Stimulated activated CD8-positive, alpha-beta memory T cell treated with anti-CD3 and anti-CD28 coated beads, Interleukin-12 subunit alpha, Interleukin-12 subunit beta, amount 100 ng/mL, for 4 hours (primary cell): Measurements from ENCODE around the gene ZP2.
"Not testable (repeated sequence)": the region's sequence is repeated elsewhere in the genome, so short reads cannot be mapped to it uniquely, and the experiment has no call there.

Experiments used
- DNase-seq: peaks from one replicate; pipeline ENCODE4 v3.0.0-alpha.2; 2020; ENCODE audit warnings: low read depth

ZP2 gene

DNA sequence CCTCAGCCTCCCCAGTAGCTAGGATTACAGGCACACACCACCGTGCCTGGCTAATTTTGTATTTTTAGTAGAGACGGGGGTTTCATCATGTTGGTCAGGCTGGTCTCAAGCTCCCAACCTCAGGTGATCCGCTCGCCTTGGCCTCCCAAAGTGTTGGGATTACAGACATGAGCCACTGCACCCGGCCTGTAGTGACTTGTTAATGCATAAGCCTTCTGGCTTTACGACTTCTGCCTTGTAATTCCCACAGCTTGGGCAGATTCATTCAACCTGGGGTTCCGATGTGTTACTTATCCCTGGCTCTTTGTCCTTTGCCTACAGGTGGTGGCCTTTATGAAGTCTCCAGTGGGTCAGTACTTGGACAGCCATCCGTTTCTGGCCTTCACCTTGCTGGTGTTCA is 41.3 kb downstream of the ZP2 start:
- not testable (repeated sequence) for DNase-seq

- no peak for DNase-seq
Measured at GRCh38 chr16:21169249-21169981, 42.0 kb downstream of the ZP2 start.

- DNase-seq = no peak
Measured at GRCh38 chr16:21167929-21168602, 43.3 kb downstream of the ZP2 start.

GRCh38 chr16:21167360-21167759 is 44.0 kb downstream of the ZP2 start:
- DNase-seq = no peak

DNA sequence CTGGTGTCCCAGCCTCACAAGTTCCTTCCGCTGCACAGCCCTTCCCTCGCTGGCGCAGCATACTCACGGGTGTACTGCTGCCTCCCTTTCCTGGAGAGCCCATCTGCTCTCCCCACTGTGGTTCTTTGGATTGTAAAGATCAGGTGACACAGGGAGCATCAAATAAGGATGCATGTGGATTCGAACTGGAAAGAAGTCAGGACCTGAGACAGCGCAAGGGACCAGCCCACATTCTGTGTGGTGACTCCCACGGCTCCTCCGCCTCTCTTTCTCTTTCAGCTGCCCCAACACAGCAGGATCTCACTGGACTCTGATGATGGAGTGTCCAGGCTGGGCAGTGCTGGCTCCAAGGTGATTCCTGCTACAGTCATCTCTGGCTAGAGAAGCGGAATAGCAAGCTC is 44.8 kb downstream of the ZP2 start:
- DNase-seq = no peak

GRCh38 chr16:21164521-21165168 is 46.7 kb downstream of the ZP2 start:
- DNase-seq = no peak

DNA sequence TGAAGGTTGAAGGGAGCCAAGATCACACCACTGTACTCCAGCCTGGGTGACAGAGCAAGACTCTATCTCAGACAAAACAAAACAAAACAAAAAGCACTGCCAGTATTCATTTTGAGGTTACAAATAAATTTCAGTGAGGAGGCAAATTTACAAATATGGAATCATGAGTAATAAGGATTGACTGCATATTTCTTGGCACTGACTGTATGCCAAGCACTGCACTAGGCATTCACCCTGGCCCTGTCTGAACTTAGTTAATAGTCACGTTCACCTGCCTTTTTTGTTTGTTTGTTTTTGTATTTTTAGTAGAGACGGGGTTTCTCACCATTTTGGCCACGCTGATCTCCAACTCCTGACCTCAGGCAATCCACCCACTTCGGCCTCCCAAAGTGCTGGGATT is 47.8 kb downstream of the ZP2 start:
- no peak for DNase-seq

- no peak for DNase-seq
Measured at GRCh38 chr16:21162661-21163151, 48.7 kb downstream of the ZP2 start.

DNA sequence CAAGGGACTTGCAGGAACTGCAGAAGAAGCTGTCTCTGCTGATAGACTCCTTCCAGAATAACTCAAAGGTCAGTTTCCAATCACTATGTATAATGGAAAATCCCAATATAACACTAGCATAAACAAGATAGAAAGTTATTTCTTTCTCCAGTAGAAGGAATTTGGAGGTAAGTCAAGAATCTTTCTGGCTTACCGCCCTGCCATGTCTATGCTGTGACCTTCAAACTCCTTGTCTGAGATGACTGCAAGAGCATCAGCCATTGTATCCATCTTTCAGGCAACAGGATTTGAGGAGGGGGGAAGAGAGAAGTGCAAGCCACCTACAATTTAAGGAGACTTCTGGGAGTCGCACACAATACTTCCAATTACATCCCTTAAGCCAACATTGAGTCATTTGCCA is 50.2 kb downstream of the ZP2 start:
- no peak for DNase-seq

- DNase-seq = no peak
Measured at GRCh38 chr16:21160276-21160675, 51.1 kb downstream of the ZP2 start.

- no peak for DNase-seq
Measured at GRCh38 chr16:21159281-21159951, 52.0 kb downstream of the ZP2 start.

DNA sequence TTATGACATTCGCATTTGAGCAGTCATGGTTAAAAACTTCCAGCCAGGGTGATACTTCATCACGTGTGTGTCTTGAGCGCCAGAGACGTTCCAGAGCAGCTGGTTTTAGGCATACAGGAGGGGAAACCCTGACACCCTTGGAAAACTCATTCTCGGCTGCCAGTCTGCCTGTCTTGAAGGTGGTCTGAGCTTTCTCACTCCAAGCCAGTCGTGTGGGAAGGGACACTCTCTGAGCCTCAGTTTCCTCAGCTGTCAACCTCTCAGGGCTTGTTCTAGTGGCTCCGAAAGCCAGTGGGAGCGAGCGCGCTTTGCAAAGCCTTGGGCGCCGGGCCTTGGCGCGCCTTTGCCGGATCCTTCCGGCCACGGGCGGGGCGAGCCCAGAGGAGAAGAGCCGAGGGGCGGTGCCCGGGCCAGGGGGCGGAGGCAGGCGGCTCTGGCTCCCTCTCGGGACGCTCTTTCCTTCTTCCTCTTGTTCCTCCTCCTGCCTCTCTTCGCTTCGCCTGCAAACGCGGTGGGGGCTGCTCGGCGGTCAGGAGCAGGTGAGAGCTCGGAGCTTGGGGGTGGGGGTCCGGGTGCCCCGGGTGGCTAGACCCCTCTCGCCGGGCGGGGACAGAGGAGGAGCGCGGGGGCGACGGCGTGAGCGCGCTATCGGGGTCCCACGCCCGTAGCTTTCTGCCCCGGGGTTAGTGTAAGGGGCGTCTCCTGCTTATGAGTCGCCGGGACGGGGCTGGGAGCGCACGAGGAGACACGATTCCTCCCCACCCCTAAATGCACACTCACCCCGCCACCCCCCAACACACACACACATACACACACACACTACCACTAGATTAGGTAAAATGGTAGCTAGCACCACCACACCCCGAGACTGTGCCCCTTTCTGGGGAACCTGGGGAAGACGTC is 52.9 kb downstream of the ZP2 start, which contains the start of gene LDAF1:
Gene LDAF1, plus strand, starts transcription at position 467 of the 903 bp plus-strand sequence. CDS start 2,509 bp downstream, outside the sequence.
- DNase-seq = peak; percentile 61

GRCh38 chr16:21157632-21158031 is 53.7 kb downstream of the ZP2 start:
- no peak for DNase-seq

DNA sequence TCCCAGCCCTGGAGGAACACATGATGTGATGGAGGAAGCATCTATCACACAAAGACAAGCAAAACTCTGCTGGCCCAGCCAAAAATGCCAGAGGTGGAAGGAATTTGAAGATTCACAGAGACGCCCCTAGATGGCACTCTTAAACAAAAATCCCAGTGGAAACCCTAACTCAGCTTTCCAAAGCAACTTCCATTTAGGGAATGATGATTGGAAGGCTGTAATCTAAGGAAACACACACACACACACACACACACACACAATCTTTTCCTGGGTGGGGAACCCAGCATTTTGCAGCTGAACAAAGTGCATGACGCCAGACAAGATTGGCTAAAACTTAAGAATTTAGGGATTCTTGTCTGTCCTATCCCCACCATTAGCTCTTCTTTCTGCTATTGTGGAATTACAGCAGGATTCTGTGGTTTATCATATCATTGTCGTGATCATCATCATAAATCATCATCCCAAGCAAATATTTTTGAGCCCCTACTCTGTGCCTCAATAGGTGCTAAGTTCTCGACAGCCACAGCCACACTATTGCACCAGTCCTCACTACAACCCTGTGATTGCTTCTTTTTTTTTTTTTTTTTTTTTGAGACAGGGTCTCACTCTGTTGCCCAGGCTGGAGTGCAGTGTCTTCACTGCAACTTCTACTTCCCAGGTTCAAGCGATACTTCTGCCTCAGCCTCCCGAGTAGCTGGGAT is 54.5 kb downstream of the ZP2 start:
- DNase-seq = no peak

GRCh38 chr16:21156011-21156410 is 55.4 kb downstream of the ZP2 start:
- not testable (repeated sequence) for DNase-seq

DNA sequence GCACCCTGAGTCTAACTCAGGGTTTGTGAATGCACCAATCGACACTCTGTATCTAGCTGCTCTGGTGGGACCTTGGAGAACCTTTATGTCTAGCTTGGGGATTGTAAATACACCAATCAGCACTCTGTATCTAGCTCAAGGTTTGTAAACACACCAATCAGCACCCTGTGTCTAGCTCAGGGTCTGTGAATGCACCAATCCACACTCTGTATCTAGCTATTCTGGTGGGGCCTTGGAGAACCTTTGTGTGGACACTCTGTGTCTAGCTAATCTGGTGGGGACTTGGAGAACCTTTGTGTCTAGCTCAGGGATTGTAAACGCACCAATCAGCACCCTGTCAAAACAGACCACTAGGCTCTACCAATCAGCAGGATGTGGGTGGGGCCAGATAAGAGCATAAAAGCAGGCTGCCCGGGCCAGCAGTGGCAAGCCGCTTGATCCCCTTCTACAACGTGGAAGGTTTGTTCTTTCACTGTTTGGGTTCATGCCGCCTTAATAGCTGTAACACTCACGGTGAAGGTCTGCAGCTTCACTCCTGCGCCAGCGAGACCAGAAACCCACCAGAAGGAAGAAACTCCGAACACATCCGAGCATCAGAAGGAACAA is 58.1 kb downstream of the ZP2 start:
- DNase-seq = not testable (repeated sequence)

DNA sequence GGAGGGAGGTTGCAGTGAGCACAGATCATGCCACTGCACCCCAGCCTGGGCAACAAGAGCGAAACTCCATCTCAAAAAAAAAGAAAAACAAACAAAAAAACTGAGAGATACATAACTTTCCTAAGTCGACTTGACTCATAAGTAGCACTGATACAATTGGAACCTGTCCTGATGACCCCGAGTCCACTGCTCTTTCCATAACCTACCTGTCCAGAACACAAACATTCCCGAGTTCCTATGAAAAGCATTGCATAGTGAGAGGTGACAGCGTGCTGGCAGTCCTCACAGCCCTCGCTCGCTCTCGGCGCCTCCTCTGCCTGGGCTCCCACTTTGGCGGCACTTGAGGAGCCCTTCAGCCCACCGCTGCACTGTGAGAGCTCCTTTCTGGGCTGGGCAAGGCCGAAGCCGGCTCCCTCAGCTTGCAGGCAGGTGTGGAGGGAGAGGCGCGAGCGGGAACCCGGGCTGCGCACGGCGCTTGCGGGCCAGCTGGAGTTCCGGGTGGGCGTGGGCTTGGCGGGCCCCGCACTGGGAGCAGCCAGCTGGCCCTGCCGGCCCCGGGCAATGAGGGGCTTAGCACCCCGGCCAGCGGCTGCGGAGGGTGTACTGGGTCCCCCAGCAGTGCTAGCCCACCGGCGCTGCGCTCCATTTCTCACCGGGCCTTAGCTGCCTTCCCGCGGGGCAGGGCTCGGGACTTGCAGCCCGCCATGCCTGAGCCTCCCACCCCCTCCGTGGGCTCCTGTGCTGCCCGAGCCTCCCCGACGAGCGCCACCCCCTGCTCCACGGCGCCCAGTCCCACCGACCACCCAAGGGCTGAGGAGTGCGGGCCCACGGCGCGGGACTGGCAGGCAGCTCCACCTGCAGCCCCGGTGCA is 59.0 kb downstream of the ZP2 start:
- not testable (repeated sequence) for DNase-seq

DNA sequence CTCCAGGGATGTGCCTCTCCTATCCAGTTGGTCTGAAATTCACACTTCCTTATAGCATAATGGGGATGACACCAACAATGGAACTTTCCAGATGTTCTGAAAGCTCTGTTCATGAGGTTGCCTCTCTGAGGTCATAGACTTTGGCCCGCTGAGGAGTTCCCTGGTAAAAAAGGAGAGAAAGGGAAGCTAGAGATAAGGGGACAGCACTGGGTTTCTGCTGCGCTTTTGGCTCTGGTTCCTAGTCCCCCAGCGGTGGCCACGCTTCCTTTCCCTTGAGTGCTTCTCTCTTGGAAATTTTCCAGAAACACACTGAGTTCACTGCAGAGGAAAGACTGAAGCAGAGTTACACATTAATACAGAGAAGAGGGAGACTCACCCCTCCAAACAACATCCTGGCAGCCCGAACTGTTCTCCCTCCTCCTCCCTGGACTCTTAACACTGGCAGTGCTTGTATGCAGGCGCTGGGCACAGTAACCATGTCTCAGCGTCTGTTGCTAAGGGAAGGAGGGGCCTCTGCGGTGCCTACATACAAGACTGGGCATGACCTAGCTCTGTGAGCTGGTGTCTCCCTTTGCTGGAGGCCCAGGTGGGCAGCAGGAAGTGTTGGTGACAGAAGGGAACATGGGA is 60.9 kb downstream of the ZP2 start, which contains the start of gene DNAH3:
Gene DNAH3, minus strand, starts transcription at position 472 of the 627 bp plus-strand sequence. CDS start 527 bp downstream, outside the sequence.
- DNase-seq = no peak
